GM12878 (cell line): Measurements from ENCODE around the gene ASTN1. TPM values are rescaled to one million over a fixed set of nuclear protein-coding genes. Genes with fewer than 3 reads are reported as not detected.

Experiments
- ATAC-seq: fragments of 200-7000 bp; cut with Tn5 transposase; 3 replicates; pipeline ENCODE4 v1.9.1; 2020; ENCODE audit warnings: mild to moderate bottlenecking, moderate library complexity
- BruUV-seq: library from RNA; stranded (reverse); fragments of 400-500 nt; replicated peaks from 2 replicates; lab custom pipeline; 2021; lab: Mats Ljungman, UMichigan
- CTCF ChIA-PET: fragments of 300-600 bp; sonication (Branson Sonifier 250); formaldehyde crosslinking; extraction: SDS; loops from one replicate; lab custom pipeline; 2021; ENCODE audit warnings: inconsistent platforms; lab: Yijun Ruan, JAX
- POLR2A ChIA-PET: fragments of 350-600 bp; formaldehyde crosslinking; extraction: SDS; loops from one replicate; lab custom pipeline; 2021; ENCODE audit warnings: inconsistent platforms; lab: Charles Lee
- RAD21 ChIA-PET: fragments of 300-600 bp; sonication (Branson Sonifier 250); formaldehyde crosslinking; loops from one replicate; lab custom pipeline; 2023; ENCODE audit warnings: antibody characterized with exemption; ENCODE audit not compliant: unreplicated experiment; lab: Charles Lee
- SMC1A ChIA-PET: fragments of 300-600 bp; sonication (Branson Sonifier 250); formaldehyde crosslinking; loops from one replicate; lab custom pipeline; 2023; ENCODE audit not compliant: unreplicated experiment, uncharacterized antibody; lab: Charles Lee
- DNase-seq: peaks from one replicate; pipeline ENCODE4 v3.0.0-alpha.2; 2011; ENCODE audit warnings: low read depth, low spot score
- FAIRE-seq: peaks from 3 replicates; lab custom pipeline; 2011; peaks lifted over from hg19 to GRCh38; lab: Jason Lieb, UNC
- H2AFZ ChIP-seq: 2 replicates; pipeline ENCODE4 v1.6.0; 2011; ENCODE audit warnings: low read depth, low read length, control low read depth; ENCODE audit not compliant: control insufficient read depth
- H3K27ac ChIP-seq: 2 replicates; pipeline ENCODE4 v1.5.1; 2011; ENCODE audit warnings: control low read depth; ENCODE audit not compliant: control insufficient read depth, insufficient read depth
- H3K27me3 ChIP-seq, 2 experiments: replicated peaks in 1 of 2; 2 replicates each; pipeline versions ENCODE4 v1.6.0 to v1.6.1; 2011; ENCODE audit warnings: low read length in 1 of 2; ENCODE audit not compliant: control insufficient read depth in 2 of 2, insufficient read depth in 2 of 2
- H3K36me3 ChIP-seq, 2 experiments: 2 replicates each; pipeline ENCODE4 v1.5.1; 2011; ENCODE audit warnings: low read length in 1 of 2; ENCODE audit not compliant: control insufficient read depth in 2 of 2, insufficient read depth in 2 of 2
- H3K4me1 ChIP-seq: 2 replicates; pipeline ENCODE4 v1.6.1; 2011; ENCODE audit warnings: mild to moderate bottlenecking, low read length, moderate library complexity, mixed read lengths; ENCODE audit not compliant: control insufficient read depth, insufficient read depth
- H3K4me2 ChIP-seq: 2 replicates; pipeline ENCODE4 v1.6.0; 2011; ENCODE audit warnings: control low read depth; ENCODE audit not compliant: control insufficient read depth, insufficient read depth
- H3K4me3 ChIP-seq: fragments of 200-600 bp; sonication (generic); 2 replicates; pipeline ENCODE4 v1.5.1; 2016
- H3K79me2 ChIP-seq: 2 replicates; pipeline ENCODE4 v1.6.0; 2011; ENCODE audit warnings: low read length; ENCODE audit not compliant: control insufficient read depth, insufficient read depth
- H3K9ac ChIP-seq: 2 replicates; pipeline ENCODE4 v1.8.0; 2011; ENCODE audit warnings: low read length, control low read depth, mixed read lengths; ENCODE audit not compliant: control insufficient read depth, insufficient read depth
- H3K9me3 ChIP-seq: replicated peaks from 3 replicates; pipeline ENCODE4 v1.5.1; 2011; ENCODE audit warnings: mild to moderate bottlenecking, low read length; ENCODE audit not compliant: control insufficient read depth, insufficient read depth
- H4K20me1 ChIP-seq: 2 replicates; pipeline ENCODE4 v1.6.0; 2011; ENCODE audit not compliant: control insufficient read depth, insufficient read depth
- EED ChIP-seq: sonication (generic); IDR thresholded peaks from 2 replicates; pipeline ENCODE4 v1.6.1; 2016; ENCODE audit warnings: antibody characterized with exemption, low read depth
- ETV6 ChIP-seq, 2 experiments: fragments of 450-650 bp in 1 of 2; IDR thresholded peaks in 1 of 2; conservative IDR thresholded peaks in 1 of 2; 2 replicates each; pipeline ENCODE4 v1.6.1; 2014; ENCODE audit warnings: antibody characterized with exemption in 1 of 2, borderline replicate concordance in 1 of 2, low read depth in 1 of 2, mild to moderate bottlenecking in 1 of 2, moderate library complexity in 1 of 2
- GABPA ChIP-seq: IDR thresholded peaks from 2 replicates; pipeline ENCODE4 v1.6.1; 2014; ENCODE audit warnings: antibody characterized with exemption, low read depth, mild to moderate bottlenecking, inconsistent platforms
- MEF2B ChIP-seq: fragments of 450-650 bp; IDR thresholded peaks from 2 replicates; pipeline ENCODE4 v1.6.1; 2018; ENCODE audit warnings: mild to moderate bottlenecking, moderate library complexity; ENCODE audit not compliant: partially characterized antibody, poor library complexity, severe bottlenecking
- SP1 ChIP-seq: IDR thresholded peaks from one replicate; pipeline ENCODE4 v1.6.1; 2011; ENCODE audit warnings: low read depth, low read length
- ZNF687 ChIP-seq: fragments of 450-650 bp; IDR thresholded peaks from 2 replicates; pipeline ENCODE4 v1.6.1; 2017; ENCODE audit warnings: mild to moderate bottlenecking, moderate library complexity
- WGBS: methylation state at CpG from one replicate; pipeline ENCODE4 v1.1.6; 2016; ENCODE audit warnings: low lambda C conversion rate; ENCODE audit not compliant: insufficient replicate concordance, insufficient coverage; ENCODE audit errors: missing lambda C conversion rate; 5-methylcytosine and 5-hydroxymethylcytosine counted together
- in situ Hi-C: fragments of 300-500 bp; cut with MboI; formaldehyde crosslinking; loops from 9 replicates; pipeline ENCODE4 v1.14.3; 2018; ENCODE audit warnings: mixed read lengths
- intact Hi-C: fragments of 100-400 bp; cut with micrococcal nuclease; formaldehyde crosslinking; loops from one replicate; pipeline ENCODE4 v1.14.2; 2022; ENCODE audit not compliant: unreplicated experiment
- polyA plus RNA-seq, 11 experiments: library from polyadenylated mRNA; depleted of rRNA in 4 of 11; unstranded in 6 of 11; stranded (reverse) in 5 of 11; fragments of >200 nt; fragmentation: Nextera tagmentation in 4 of 11; fragmentation: Illumina TruSeq in 1 of 11; extraction: Ambion mirVana in 4 of 11; extraction: Trizol in 1 of 11; gene quantifications; 1 replicate in 1 of 11; 2 replicates in 10 of 11; pipeline versions ENCODE4 v1.2.1 to v1.2.3, GENCODE V29; 2011 to 2016; ENCODE audit warnings: inconsistent platforms in 2 of 11, missing spikeins in 2 of 11, low read depth in 1 of 11
- total RNA-seq, 4 experiments: library from RNA; depleted of rRNA in 3 of 4; stranded (reverse); fragments of >200 nt in 3 of 4; fragmentation: Illumina TruSeq in 1 of 4; extraction: Trizol in 1 of 4; gene quantifications; 2 replicates each; pipeline versions ENCODE4 v1.2.1 to v1.2.3, GENCODE V29; 2013 to 2021

The ASTN1 gene
- total and polyA plus RNA-seq, 10 of the 15 experiments (the other 5 are each of a cell fraction or from before 2014, with no cell fraction given), result 0.04 TPM; not detected in 9

- Histone ChIP-seq H3K4me2 (no peak overlapping the region), H3K4me1 (no peaks in the 10 kb centered on the region), H3K9me3 (no peaks in the 10 kb centered on the region), H3K79me2 (no peaks in the 10 kb centered on the region), H2AFZ (no peak overlapping the region), H3K36me3 (no peaks in the 10 kb centered on the region), H3K27me3 (no peaks in the 10 kb centered on the region; a peak in 1 of 4 replicates), H3K4me3 (no peak overlapping the region), H3K27ac (no peak overlapping the region), H4K20me1 (no peaks in the 10 kb centered on the region), H3K9ac (no peak overlapping the region)
- ChIA-PET SMC1A (no interaction called here), CTCF (no interaction called here), RAD21 (no interaction called here), POLR2A (no interaction called here)
- WGBS, result 0% methylated on average over 1 of the region's 1 CpG
- FAIRE-seq (no peak), DNase-seq (no peak), ATAC-seq (no peak)
- TF ChIP-seq GABPA, result no peak
- no peak for TF ChIP-seq ETV6 (conservative IDR thresholded peaks at IDR 0.05 in 1 of 2, IDR thresholded peaks at IDR 0.05 in 1 of 2; ENCODE audit: borderline replicate concordance in 1 of 2, low read depth in 1 of 2)
- TF ChIP-seq ZNF687, result no peak
- no peak for TF ChIP-seq EED
- TF ChIP-seq MEF2B, result no peak
- TF ChIP-seq SP1, result no peak
- intact Hi-C loops, result no loop called here
- no TSS peak for BruUV-seq
- in situ Hi-C loops, result no loop called here
These were observed 233.0 kb downstream of the ASTN1 start for GRCh38 chr1:176931526-176931925.
